ENCODE results near the gene CCDC149. TPM values are rescaled to one million over a fixed set of nuclear protein-coding genes. Genes with fewer than 3 reads are reported as not detected.

The CCDC149 gene
- total RNA-seq, 2 experiments from 2014 or later = not detected

DNA sequence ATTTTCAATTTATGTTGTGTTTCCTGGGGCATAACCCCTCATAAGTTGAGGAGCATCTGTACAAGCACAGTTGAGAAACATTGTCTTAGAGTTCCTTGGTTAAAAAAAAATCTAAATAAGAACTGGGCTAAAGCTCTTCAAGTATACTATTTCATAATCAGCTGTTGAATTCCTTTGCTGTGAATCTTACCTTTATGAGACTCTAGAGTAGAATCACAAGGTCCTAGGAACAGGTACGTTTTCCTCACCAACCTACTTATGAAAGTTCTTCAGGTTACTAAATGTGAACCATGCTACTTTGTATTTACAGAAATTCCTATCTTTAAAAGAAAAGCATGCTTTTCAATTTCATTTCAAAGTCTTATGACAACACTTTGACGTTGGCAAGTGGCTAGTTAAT, 138.4 kb downstream of the CCDC149 start:
- intact Hi-C loops (cut with micrococcal nuclease; ENCODE audit: unreplicated experiment) = no loop called here

DNA sequence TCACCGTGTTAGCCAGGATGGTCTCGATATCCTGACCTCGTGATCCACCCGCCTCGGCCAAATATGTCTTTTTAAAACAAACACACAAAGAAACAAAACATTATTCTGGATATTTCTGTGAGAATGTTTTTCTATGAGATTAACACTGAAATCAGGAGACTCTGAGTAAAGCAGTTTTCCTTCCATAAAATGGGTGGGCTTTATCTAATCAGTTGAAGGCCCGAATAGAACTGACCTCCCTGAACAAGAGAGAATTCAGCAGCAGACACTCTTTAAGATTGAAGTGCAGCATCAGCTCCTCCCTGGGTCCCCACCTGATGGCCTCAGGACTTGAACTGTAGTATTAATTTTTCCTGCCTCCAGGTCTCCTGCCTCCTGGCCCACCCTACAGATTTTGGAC, 139.9 kb downstream of the CCDC149 start:
- no peaks in the 10 kb centered on the region for H3K36me3 ChIP-seq (ENCODE audit: insufficient read depth, low read length)
- CTCF ChIA-PET (ENCODE audit: unreplicated experiment) = no interaction called here
- TF ChIP-seq, protein P1, sequence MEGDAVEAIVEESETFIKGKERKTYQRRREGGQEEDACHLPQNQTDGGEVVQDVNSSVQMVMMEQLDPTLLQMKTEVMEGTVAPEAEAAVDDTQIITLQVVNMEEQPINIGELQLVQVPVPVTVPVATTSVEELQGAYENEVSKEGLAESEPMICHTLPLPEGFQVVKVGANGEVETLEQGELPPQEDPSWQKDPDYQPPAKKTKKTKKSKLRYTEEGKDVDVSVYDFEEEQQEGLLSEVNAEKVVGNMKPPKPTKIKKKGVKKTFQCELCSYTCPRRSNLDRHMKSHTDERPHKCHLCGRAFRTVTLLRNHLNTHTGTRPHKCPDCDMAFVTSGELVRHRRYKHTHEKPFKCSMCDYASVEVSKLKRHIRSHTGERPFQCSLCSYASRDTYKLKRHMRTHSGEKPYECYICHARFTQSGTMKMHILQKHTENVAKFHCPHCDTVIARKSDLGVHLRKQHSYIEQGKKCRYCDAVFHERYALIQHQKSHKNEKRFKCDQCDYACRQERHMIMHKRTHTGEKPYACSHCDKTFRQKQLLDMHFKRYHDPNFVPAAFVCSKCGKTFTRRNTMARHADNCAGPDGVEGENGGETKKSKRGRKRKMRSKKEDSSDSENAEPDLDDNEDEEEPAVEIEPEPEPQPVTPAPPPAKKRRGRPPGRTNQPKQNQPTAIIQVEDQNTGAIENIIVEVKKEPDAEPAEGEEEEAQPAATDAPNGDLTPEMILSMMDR (conservative IDR thresholded peaks at IDR 0.05; ENCODE audit: low read length) = no peak
- no peak for TF ChIP-seq EZH2phosphoT487 (IDR thresholded peaks at IDR 0.05; ENCODE audit: borderline replicate concordance, low read depth, low read length)
- no peaks in the 10 kb centered on the region for H3K9me2 ChIP-seq (ENCODE audit: insufficient read depth, low read length)
- no peaks in the 10 kb centered on the region for H4K20me1 ChIP-seq (ENCODE audit: insufficient read depth, low read length)
- H3K79me2 ChIP-seq (ENCODE audit: insufficient read depth, low read depth, low read length) = no peaks in the 10 kb centered on the region
- no peaks in the 10 kb centered on the region for H3K9me3 ChIP-seq (ENCODE audit: low read length)
- no peak overlapping the region for H2AFZ ChIP-seq (ENCODE audit: low read length)
- DNase-seq (ENCODE audit: low spot score) = no peak
- no peak overlapping the region for H3K4me2 ChIP-seq (ENCODE audit: low read length)
- BruUV-seq (replicated peaks) = no TSS peak
- no peak overlapping the region for H3K27ac ChIP-seq (ENCODE audit: low read depth, low read length, poor library complexity, severe bottlenecking)
- POLR2A ChIA-PET = no interaction called here
- intact Hi-C loops (cut with micrococcal nuclease; ENCODE audit: unreplicated experiment) = no loop called here
- H3K4me3 ChIP-seq (ENCODE audit: low read depth, low read length, poor library complexity, severe bottlenecking) = no peak overlapping the region
- no peaks in the 10 kb centered on the region for H3K4me1 ChIP-seq (ENCODE audit: insufficient read depth, low read length, poor library complexity, severe bottlenecking)

More for the DNA sequence above, 138.4 kb downstream of the CCDC149 start:
- Histone ChIP-seq H3K4me2 (ENCODE audit: low read length) (no peak overlapping the region), H2AFZ (ENCODE audit: low read length) (no peak overlapping the region), H3K9me2 (ENCODE audit: insufficient read depth, low read length) (no peaks in the 10 kb centered on the region), H3K27ac (ENCODE audit: low read depth, low read length, poor library complexity, severe bottlenecking) (no peak overlapping the region), H3K79me2 (ENCODE audit: insufficient read depth, low read depth, low read length) (no peaks in the 10 kb centered on the region), H3K4me3 (ENCODE audit: low read depth, low read length, poor library complexity, severe bottlenecking) (no peak overlapping the region), H3K9me3 (ENCODE audit: low read length) (no peaks in the 10 kb centered on the region), H4K20me1 (ENCODE audit: insufficient read depth, low read length) (no peaks in the 10 kb centered on the region), H3K36me3 (ENCODE audit: insufficient read depth, low read length) (no peaks in the 10 kb centered on the region), H3K4me1 (ENCODE audit: insufficient read depth, low read length, poor library complexity, severe bottlenecking) (no peaks in the 10 kb centered on the region)
- ChIA-PET POLR2A (no interaction called here), CTCF (ENCODE audit: unreplicated experiment) (no interaction called here)
- no TSS peak for BruUV-seq (replicated peaks)
- no peak for DNase-seq (ENCODE audit: low spot score)
- no peak for TF ChIP-seq EZH2phosphoT487 (IDR thresholded peaks at IDR 0.05; ENCODE audit: borderline replicate concordance, low read depth, low read length)
- TF ChIP-seq, protein P1 (conservative IDR thresholded peaks at IDR 0.05; ENCODE audit: low read length) = no peak

DNA sequence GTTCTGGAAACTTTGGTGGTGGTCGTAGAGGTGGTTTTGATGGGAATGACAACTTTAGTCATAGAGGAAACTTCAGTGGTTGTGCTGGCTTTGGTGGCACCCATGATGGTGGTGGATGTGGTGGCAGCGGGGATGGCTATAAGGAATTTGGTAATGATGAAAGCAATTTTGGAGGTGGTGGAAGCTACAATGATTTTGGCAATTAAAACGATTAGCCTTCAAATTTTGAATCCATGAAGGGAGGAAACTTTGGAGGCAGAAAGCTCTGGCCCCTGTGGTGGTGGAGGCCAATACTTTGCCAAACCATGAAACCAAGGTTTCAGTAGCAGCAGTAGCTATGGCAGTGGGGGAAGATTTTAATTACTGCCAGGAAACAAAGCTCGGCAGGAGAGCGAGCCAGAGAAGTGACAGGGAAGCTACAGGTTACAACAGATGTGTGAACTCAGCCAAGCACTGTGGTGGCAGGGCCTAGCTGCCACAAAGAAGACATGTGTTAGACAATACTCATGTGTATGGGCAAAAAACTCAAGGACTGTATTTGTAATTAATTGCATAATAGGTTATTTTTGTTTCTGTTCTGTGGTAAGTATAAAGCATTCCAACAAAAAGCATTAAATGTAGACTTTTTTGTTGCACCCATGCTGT, 140.7 kb downstream of the CCDC149 start:
- ChIA-PET CTCF (ENCODE audit: unreplicated experiment) (no interaction called here), POLR2A (no interaction called here)
- Histone ChIP-seq H2AFZ (ENCODE audit: low read length) (no peak overlapping the region), H3K79me2 (ENCODE audit: insufficient read depth, low read depth, low read length) (no peaks in the 10 kb centered on the region), H3K9me2 (ENCODE audit: insufficient read depth, low read length) (no peaks in the 10 kb centered on the region), H3K9me3 (ENCODE audit: low read length) (no peaks in the 10 kb centered on the region), H3K4me3 (ENCODE audit: low read depth, low read length, poor library complexity, severe bottlenecking) (no peak overlapping the region), H4K20me1 (ENCODE audit: insufficient read depth, low read length) (no peaks in the 10 kb centered on the region), H3K36me3 (ENCODE audit: insufficient read depth, low read length) (no peaks in the 10 kb centered on the region), H3K4me2 (ENCODE audit: low read length) (no peak overlapping the region), H3K4me1 (ENCODE audit: insufficient read depth, low read length, poor library complexity, severe bottlenecking) (no peaks in the 10 kb centered on the region), H3K27ac (ENCODE audit: low read depth, low read length, poor library complexity, severe bottlenecking) (no peak overlapping the region)
- intact Hi-C loops (cut with micrococcal nuclease; ENCODE audit: unreplicated experiment) = no loop called here
- BruUV-seq (replicated peaks) = no TSS peak
- TF ChIP-seq, protein P1 (conservative IDR thresholded peaks at IDR 0.05; ENCODE audit: low read length) = no peak
- no peak for TF ChIP-seq EZH2phosphoT487 (IDR thresholded peaks at IDR 0.05; ENCODE audit: borderline replicate concordance, low read depth, low read length)
- no peak for DNase-seq (ENCODE audit: low spot score)
